SHP77 (cell line): ENCODE measurements around the gene RNASE1.
"Not testable (repeated sequence)": the region's sequence is repeated elsewhere in the genome, so short reads cannot be mapped to it uniquely, and the experiment has no call there.

ENCODE experiments used
- DNase-seq, 2 experiments: peaks; one replicate each; lab custom pipeline; 2025; lab: John Stamatoyannopoulos, UW

Gene RNASE1

GRCh38 chr14:20802341-20803084, at the start of gene RNASE1:
RNASE1 (minus strand) TSS chr14:20802844; CDS start chr14:20802068, 776 bp downstream.
- DNase-seq: no peak

- no peak for DNase-seq
Observed at GRCh38 chr14:20848955-20849570, 46.4 kb upstream of the RNASE1 start.

GRCh38 chr14:20848316-20848954, 45.8 kb upstream of the RNASE1 start:
- DNase-seq: no peak

GRCh38 chr14:20846560-20846959, 43.9 kb upstream of the RNASE1 start:
- DNase-seq: no peak

- DNase-seq: no peak
Observed at GRCh38 chr14:20841096-20841495, 38.5 kb upstream of the RNASE1 start.

GRCh38 chr14:20837831-20838230, 35.2 kb upstream of the RNASE1 start:
- no peak for DNase-seq

- no peak for DNase-seq
Observed at GRCh38 chr14:20836668-20837338, 34.2 kb upstream of the RNASE1 start.

- no peak for DNase-seq
Observed at GRCh38 chr14:20834899-20835298, 32.3 kb upstream of the RNASE1 start.

- DNase-seq: no peak
Observed at GRCh38 chr14:20830831-20831230, 28.2 kb upstream of the RNASE1 start.

- DNase-seq: not testable (repeated sequence)
Observed at GRCh38 chr14:20828024-20828694, 25.5 kb upstream of the RNASE1 start.

GRCh38 chr14:20827326-20827725, 24.7 kb upstream of the RNASE1 start:
- no peak for DNase-seq

GRCh38 chr14:20826666-20827065, 24.0 kb upstream of the RNASE1 start:
- not testable (repeated sequence) for DNase-seq

- DNase-seq: no peak
Observed at GRCh38 chr14:20823859-20824258, 21.2 kb upstream of the RNASE1 start.

- DNase-seq: not testable (repeated sequence)
Observed at GRCh38 chr14:20821521-20822108, 19.0 kb upstream of the RNASE1 start.

GRCh38 chr14:20820063-20820904, 17.6 kb upstream of the RNASE1 start:
- DNase-seq: no peak

GRCh38 chr14:20818861-20819260, 16.2 kb upstream of the RNASE1 start:
- no peak for DNase-seq

- not testable (repeated sequence) for DNase-seq
Observed at GRCh38 chr14:20815946-20816345, 13.3 kb upstream of the RNASE1 start.

GRCh38 chr14:20811986-20812975, 9.6 kb upstream of the RNASE1 start:
- DNase-seq: no peak

- DNase-seq: no peak
Observed at GRCh38 chr14:20809917-20810316, 7.3 kb upstream of the RNASE1 start.

- DNase-seq: no peak
Observed at GRCh38 chr14:20808162-20808483, 5.5 kb upstream of the RNASE1 start.
